Central memory CD4-positive, alpha-beta T cell (primary cell): Measurements from ENCODE around the gene PGF.
A peak's percentile ranks its signal among the peaks of the same experiment; 100 is the strongest.
"Not testable (repeated sequence)": the region's sequence is repeated elsewhere in the genome, so short reads cannot be mapped to it uniquely, and the experiment has no call there.

Experiments
- DNase-seq: peaks from one replicate; pipeline ENCODE4 v3.0.0; 2022
- total RNA-seq, 3 experiments: gene quantifications; one replicate each; lab custom pipeline; 2026; lab: John Stamatoyannopoulos, UW

PGF gene
- 0.16 to 1.5 (median 0.18) reads per million in 3 experiments for total RNA-seq

DNA sequence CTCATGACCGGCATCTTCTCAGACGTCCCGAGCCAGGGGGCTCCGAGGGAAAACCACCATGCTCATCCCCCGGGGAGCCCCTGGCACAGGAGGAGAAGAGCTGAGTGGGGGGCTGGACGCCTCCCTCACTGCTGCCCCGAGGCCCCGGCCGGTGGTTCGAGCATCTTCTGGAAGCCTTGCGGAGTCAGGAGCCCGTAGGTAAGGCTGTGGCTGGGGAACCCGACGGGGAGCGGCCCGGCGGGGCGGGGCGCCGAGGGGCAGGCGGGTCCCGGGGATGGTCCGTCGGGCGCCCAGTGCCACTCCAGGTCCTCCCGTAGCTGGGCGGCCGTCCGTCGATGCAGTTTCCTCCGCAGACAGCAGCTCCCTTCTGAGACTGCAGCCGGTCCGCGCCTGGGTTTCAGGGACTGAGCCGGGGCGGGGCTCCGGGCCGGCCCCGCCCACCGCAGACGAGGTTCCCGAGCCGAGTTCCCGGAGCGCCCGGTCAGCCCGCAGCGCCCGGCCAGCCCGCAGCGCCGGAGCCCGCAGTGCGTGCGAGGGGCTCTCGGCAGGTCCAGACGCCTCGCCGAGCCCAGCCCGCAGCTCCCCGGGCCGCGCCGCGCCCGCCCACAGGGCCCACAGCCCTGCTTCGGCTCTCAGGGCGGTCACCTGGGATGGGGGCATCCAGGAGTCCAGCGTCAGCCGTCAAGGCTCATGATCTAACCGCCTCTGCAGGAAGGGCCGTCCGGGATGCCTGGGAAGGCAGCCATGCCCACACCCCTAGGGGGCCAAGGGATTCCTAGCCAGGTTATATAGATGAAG, at the start of gene PGF:
TSS of gene PGF (minus strand) at position 369 of the 798 bp plus-strand sequence. CDS start at position 14, 355 bp downstream.
- DNase-seq, result peak; percentile 18

DNA sequence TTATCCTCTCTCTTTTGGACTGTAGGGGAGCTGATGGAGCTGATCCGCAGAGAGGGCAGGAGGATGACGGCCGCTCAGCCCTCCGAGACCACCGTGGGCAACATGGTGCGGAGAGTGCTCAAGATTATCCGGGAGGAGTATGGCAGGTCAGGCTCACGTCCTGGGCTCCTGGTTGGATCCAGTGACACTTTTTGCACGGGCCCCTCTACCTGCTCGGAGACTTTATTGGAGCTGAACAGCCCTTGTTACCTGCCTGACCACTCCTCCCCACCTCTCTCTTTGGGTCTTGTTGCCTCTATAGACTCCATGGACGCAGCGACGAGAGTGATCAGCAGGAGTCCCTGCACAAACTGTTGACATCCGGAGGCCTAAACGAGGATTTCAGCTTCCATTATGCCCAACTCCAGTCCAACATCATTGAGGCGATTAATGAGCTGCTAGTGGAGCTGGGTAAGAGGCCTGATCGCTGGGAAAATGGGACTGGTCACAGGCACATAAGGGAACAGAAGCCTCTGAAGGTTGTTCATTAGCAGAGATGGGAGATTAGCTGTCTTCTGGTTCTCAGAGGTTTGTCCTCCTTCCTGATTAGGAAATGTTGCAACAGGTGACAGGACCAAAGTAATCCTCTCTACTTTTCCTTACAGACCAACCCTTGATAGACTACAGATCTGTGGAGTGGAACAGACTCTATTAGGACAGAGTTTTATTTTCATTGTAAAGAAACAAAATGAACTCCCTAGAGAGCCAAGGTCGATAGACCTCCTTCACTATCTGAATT, 48.0 kb upstream of the PGF start:
- no peak for DNase-seq

DNA sequence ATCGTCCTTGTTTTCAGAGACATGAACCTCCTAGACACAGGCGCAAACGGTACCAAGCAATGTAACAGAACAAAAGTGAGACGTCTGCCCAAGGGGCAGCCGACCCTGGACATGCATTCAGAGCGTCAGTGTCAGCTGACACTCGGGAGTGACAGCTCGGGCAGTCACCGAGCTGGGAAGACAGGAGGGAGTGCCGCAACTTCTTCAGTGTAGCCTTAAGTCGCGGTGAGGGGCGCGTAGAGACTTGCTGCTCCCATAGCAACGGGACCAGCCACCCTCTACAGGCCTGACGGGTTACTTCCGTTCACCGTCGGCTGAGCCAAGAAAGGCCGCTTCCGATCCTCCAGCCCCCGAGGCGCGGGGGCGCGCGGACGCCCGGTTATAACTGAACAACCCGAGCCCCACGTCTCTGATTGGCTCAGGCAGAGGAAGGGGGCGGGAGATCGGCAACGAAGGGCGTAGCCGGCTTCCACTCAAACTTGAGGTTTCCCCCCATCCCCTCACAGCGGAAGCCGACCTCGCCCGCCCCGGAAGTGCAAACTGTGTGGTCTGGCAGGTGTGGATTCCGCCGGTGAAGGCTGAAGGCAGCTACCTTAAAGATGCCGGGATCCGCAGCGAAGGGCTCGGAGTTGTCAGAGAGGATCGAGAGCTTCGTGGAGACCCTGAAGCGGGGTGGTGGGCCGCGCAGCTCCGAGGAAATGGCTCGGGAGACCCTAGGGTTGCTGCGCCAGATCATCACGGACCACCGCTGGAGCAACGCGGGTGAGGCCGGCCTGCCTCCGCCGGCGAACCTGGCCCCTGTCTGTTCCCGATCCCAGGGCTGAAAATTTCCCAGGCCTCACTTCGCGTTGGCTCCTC, 47.2 kb upstream of the PGF start, which contains the start of gene EIF2B2:
TSS of gene EIF2B2 (plus strand) at position 530 of the 858 bp plus-strand sequence. CDS start at position 600, 70 bp downstream.
- DNase-seq, result peak; percentile 99

DNA sequence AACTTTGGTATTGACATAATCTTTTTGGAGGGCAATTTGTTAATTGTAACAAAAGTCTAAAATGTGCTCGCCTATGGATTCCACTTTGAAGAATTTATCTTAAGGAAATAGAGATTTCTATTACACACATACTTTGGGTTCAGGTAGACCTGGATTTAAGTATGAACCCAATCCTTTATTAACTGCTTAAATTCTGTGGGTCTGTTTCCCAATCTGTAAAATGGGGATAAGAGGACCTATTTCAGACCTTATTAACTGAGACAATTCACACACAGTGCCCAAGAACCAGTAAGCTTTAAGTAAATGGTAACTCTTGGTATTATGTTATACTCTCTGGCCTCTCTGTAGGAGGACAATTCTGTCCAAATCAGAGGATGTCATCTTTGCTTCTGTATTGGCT, 46.5 kb upstream of the PGF start:
- DNase-seq, result no peak

DNA sequence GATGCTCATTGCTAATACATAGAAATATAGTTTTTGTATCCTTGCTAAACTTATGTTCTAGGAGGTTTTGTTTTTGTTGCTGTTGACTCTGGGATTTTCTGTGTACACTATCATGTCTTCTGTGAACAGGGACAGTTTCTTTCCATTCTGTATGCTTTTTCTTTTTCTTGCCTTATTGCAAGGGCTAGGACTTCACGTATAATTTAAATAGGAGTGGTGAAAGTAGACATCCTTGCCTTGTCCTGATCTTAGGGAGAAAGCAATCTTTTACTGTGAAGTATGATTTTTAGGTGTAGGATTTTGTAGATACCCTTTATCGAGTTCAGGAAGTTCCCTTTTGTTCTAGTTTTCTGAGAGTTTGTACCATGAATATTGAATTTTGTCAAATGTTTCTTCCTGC, 45.9 kb upstream of the PGF start:
- no peak for DNase-seq

DNA sequence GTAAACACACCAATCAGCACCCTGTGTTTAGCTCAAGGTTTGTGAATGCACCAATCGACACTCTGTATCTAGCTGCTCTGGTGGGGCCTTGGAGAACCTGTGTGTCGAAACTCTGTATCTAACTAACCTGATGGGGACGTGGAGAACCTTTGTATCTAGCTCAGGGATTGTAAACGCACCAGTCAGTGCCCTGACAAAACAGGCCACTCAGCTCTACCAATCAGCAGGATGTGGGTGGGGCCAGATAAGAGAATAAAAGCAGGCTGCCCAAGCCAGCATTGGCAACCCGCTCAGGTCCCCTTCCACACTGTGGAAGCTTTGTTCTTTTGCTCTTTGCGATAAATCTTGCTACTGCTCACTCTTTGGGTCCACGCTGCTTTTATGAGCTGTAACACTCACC, 40.4 kb upstream of the PGF start:
- DNase-seq, result not testable (repeated sequence)

DNA sequence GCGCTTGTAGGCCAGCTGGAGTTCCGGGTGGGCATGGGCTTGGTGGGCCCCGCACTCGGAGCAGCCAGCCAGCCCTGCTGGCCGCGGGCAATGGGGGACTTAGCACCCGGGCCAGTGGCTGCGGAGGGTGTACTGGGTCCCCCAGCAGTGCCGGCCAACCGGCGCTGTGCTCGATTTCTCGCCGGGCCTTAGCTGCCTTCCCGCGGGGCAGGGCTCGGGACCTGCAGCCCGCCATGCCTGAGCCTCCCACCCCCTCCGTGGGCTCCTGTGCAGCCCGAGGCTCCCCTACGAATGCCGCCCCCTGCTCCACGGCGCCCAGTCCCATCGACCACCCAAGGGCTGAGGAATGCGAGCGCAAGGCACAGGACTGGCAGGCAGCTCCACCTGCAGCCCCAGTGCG, 38.8 kb upstream of the PGF start:
- not testable (repeated sequence) for DNase-seq

DNA sequence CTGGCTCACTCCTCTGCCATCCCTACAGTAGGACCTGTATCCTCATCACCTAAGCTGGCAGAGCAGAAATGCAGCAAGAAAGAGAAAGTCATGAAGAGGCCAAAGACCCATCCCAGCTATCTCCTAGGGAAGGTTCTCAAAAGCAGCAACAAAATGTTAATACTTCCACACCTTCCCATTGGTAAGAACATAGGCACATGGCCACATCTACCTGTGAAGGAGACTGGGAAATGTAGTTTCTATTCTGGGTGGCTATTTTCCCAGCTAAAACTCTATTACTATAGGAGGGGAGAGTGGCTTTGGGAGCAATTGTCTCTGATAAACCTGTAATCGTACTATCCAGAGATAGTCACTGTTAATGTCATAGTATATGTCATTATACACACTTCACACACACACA, 33.6 kb upstream of the PGF start:
- no peak for DNase-seq

DNA sequence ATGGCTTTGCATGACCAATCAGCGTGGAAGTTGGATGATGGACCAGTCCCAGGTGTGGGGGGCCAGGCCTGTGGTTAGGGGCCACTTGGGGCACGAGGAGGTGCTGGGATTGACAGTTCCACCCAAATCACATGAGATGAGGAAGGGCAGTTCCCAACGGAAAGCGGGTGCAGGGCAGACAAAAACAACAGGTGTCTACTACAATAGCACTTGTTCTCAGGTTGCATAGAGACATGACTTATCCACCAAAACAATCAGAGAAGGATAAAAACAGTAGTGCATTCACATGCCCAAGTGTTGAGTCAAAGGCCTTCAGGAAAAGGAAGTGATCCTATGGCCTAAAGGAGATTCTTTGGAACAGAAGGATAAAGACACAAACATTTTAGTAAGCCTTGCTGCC, 32.7 kb upstream of the PGF start:
- DNase-seq, result no peak

DNA sequence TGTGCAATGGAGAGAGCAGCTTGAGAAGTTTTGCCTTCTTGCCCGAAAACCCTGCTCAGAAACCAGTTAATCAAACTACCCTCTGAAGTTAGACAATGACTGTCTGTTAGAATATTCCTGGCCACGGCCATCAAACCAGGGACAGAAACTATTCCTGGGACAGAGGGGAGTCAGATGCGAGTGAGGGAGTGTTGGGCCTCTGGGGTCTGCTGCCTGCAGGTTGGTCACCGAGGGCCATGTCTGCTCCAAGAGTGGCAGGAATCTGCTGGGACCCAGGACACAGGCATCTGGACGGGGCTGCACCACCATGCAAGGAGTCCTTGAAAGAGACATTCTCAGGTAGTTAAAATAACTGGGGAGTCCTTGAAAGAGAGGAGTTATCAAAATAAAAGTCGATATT, 30.4 kb upstream of the PGF start:
- DNase-seq, result no peak

DNA sequence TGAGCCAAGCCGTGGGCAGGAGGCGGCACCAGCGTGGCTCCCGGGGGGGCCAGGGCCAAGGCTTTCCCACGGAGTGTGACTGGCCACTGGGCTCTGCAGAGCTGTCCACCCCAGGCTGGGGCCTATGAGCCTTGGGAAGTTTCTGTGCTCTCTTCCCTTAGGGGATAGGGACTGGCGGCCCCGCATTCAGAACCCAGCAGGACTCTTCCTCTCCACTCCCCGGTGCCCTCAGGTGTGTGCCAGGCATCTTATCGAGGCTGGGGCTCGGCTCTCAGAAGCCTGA, 29.6 kb upstream of the PGF start:
- DNase-seq, result no peak

DNA sequence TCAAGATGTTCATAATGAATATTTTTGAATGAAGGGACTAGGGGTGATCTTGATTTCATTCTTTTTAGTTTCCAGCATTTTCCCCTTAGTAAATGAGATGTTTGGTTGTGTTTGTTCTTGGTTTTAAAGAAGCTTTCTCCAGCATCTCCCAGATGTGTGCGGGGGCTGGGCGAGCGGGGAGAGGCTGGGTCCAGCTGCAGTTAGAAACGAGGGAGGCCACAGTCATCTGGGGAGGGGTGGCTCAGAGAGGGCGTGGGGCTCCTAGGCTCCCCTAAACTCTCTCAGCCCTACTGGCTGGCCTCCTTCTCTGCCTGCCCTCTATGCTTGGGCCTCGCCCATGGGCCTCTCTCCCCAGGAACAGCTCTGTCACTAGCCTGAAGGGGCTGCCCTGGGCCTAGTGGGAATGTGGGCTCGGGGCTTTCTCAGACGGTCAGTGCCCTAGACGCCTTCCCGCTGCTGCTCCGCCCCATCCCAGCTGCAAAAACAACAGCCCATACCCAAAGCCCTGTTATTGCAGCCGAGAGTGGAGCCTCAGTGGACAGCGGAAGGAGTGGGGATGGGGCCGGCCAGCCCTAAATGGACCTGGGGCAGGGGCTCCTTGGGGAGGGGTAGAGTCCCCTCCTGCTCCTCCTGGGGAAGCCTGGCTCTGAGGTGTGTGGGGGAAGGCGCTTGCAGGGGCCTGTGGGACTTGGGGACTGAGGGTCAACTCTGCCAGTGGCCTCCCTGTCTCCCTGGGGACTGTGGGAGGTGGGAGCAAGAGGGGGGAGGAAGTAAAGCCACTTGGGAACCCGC, 29.0 kb upstream of the PGF start:
- no peak for DNase-seq

DNA sequence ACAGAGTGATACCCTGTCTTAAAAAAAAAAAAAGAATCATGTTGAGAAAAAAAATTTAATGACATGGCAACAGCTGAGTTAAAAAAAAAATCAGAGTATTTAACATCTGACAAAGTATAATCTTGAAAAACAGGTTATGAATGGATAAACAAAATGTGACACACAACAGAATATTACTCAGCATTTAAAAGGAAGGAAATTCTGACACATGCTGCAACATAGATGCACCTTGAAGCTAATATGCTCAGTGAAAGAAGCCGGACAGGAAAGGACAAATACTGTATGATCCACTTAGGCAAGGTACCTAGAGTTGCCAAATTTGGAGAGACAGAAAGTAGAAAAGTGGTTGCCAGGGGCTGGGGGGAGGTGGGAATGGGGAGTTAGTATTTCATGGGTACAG, 27.9 kb upstream of the PGF start:
- no peak for DNase-seq

DNA sequence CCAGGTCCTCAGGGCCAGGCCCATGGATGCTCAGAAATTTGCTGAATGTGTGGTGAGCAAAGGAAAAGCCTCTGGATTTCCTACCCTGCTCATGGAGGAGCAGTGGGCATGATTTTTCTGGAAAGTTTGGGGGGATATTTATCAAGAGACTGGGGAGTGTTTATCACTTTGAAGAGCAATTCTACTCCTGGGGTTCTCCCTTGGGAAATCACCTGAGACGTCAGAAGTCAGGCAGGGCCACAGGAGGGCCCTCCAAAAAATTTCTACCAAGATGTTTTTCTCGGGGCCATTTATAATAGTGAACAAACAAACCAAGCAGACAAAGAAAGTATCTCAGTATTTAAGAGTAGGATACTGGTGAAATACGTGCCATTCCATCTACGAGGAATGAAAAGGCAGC, 27.3 kb upstream of the PGF start:
- DNase-seq, result no peak

DNA sequence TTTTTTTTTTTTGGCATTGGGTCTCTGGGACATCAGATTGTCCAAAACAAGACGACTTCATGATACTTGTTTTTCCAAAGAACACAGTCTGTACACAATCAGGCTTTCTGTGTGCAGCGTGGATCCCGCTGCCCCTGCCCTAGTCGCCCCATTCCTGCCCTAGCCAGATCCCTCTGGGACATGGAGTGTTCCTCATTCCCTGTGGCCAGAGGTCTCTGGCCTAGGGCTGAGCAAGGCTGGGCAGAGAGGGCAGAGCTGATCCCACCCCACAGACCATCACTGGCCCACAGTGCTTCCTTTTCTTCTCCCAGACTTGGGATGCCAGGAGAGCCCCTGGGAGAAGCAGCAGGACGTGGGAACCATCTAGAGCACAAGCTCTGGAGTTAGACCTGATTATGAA, 26.4 kb upstream of the PGF start:
- DNase-seq, result no peak

DNA sequence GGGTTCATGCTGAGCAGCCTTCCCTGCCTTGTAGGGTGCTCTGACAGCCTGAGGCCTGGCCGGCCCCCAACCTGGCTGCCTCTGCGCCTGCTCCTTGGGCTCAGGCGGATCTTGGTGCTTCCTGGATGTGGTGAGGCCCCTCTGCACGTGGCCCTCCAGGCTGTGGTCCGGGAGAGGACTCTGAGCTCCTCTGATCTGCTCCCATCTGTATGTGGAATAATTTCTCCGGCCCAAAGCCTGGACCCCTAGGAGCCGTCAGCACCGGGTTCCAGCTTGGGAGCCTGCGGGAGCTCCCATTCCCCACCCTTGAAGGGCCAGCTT, 26.0 kb upstream of the PGF start:
- DNase-seq, result no peak

DNA sequence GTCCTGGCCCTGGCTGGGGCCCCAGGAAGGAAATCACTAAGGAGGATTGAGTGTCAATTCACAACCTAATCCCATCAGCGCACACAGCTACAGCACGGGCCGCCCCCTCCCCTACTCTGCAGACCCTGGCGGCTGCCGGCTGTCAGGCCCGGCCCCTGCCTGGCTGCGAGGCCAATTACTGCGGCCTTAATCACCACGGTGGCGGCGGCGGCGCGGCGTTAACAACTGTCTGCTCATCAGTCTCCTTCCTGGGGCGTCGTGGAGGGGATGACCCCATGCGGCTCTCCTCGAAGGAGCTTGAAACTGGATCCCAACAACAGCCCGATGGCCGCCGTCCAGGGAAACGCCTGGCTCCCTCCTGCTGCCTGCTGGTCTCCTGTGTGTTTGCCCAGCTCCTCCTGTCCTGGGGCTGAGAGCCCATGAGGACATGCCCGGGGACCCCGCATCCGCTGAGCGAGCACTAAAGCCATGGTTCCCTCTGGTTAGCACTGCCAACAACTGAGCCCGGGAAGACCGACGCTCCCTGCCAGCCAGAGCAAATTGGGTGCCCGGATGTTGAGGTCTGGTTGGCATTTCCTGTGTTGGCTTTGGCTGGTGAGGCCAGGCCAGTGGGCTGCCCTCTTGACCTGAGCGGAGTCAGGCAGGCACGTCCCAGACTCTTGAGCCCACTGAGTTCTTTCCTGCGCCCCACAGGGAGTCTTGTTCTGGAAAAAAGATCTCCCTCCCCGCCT, 25.5 kb upstream of the PGF start:
- DNase-seq, result no peak

DNA sequence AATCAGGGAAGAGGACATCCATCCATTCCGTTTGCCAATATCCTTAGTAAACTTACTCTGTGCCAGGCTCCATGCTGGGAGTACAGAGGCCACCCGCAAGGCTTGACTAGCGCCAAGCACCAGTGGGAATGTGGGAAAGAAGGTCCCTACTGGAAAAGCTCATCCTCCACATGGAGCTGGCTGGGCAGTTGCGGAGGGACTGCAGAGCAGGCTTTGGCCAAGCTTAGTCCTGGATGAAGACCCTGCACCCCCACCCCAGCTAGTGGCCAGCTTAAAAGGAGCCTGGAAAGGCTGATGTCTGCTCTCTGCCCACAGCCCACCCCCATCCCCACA, 25.0 kb upstream of the PGF start:
- no peak for DNase-seq

DNA sequence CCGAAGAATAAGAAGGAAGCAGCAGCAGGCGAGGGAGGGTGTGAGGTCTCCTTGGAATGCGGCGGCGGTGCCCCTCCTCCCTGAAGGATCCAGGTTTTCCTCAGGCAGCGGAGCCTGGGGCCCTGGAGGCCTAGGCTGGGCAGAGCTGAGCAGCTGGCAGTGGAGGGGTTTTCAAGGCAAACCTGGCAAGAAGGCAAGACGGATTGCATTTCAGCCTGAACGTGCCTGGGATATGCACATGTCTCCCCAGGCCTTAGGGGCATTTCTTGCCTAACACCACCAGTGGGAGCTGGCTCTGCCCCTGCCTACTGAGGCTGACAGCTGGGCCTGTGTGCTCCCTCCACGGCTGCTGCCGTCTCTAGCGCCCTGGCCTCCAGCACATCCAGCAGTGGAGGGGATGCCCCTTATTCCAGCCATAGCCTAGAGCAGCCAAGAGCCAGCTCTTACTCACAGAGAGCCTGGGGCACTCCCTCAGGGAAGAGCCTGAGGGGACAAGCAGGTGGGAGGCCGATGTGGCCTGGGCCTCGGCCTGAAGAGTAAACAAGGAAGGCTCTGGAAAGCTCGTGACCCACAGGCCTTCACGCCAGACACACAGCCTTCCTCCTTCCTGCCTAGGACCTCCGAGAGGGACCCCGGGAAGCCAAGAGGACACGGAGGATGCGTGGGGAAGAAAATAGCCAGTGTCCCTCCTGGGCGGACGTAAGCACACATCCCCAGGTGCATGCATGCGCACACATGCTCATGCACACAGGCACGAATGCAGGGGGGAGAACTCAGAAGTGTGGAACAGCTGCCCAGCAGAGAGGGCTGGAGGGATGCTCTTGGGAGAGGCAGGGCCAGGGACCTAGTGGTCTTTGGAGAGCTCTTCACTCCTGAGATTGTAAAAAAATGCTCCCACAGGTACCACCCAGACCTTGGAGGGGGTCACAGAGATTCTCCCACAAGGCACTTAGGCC, 24.3 kb upstream of the PGF start:
- no peak for DNase-seq

DNA sequence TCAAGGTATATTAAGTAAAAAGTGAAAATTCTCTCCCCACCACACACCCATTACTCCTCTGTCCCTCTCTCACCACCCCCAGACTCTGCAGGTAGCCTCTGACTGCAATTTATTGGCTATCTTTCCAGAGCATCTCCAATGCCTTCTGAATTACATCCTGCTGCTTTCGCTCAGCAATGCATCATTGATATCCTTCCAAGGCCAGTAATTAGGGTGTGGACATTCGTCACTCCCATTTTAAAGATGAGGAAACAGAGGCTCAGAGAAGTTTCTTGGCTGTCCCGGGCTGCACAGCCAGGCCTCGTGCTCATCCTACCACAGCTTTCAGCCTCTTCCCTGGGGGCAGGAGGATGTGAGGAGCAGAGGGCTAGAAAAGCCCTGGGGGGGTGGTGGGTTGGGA, 23.6 kb upstream of the PGF start:
- no peak for DNase-seq

DNA sequence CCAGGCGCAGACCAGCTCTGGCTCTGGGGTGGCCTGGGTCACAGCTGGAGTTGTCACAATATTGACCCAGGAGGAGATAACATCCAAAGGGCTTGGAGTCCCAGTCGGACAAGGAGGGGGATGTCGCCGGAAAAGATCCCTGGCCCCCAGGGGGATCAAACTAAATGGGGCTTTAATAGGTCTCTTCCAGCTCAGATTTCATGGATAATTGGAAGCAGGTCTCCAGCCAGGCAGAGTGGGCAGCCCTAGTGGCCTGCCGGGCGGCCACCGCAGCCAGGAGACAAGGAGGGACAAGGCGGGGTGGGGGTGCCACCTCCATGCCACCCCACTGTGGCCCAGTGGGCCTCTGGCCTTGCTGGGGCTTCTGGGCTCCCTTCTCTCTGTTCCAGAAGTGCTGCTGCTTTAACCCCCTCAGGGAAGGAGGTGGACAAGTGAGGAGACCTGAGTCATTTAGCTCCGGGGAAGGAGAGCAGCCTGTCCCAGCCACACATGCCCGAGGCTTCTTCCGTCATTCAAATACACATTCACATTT, 23.1 kb upstream of the PGF start:
- DNase-seq, result no peak
